H9 (cell line): ENCODE measurements around the gene FBL. TPM values are rescaled to one million over a fixed set of nuclear protein-coding genes. Genes with fewer than 3 reads are reported as not detected.
"Not testable (repeated sequence)": the region's sequence is repeated elsewhere in the genome, so short reads cannot be mapped to it uniquely, and the experiment has no call there.

Source experiments
- DNase-seq: peaks from one replicate; pipeline ENCODE4 v3.0.0-alpha.2; 2017
- H2AFZ ChIP-seq: one replicate; pipeline ENCODE4 v1.6.1; 2013; ENCODE audit warnings: mild to moderate bottlenecking, low read length, control low read depth, moderate library complexity
- H2AK5ac ChIP-seq: 2 replicates; pipeline ENCODE4 v1.6.1; 2013; ENCODE audit warnings: low read length, control low read depth, mixed read lengths; ENCODE audit not compliant: insufficient read length
- H2BK120ac ChIP-seq: one replicate; pipeline ENCODE4 v1.6.1; 2013; ENCODE audit warnings: low read depth, mild to moderate bottlenecking, low read length, control low read depth, inconsistent platforms; ENCODE audit not compliant: poor library complexity, severe bottlenecking
- H2BK12ac ChIP-seq: 2 replicates; pipeline ENCODE4 v1.6.1; 2013; ENCODE audit warnings: low read length, control low read depth, mixed read lengths, low read depth; ENCODE audit not compliant: insufficient read length
- H2BK15ac ChIP-seq: 2 replicates; pipeline ENCODE4 v1.6.1; 2013; ENCODE audit warnings: low read depth, low read length, control low read depth
- H2BK20ac ChIP-seq: one replicate; pipeline ENCODE4 v1.6.1; 2013; ENCODE audit warnings: low read depth, mild to moderate bottlenecking, low read length, control low read depth, inconsistent platforms; ENCODE audit not compliant: poor library complexity, severe bottlenecking
- H2BK5ac ChIP-seq: 2 replicates; pipeline ENCODE4 v1.6.1; 2013; ENCODE audit warnings: low read length, control low read depth, mixed read lengths; ENCODE audit not compliant: insufficient read length
- H3K14ac ChIP-seq: 2 replicates; pipeline ENCODE4 v1.6.1; 2013; ENCODE audit warnings: low read length, control low read depth; ENCODE audit not compliant: insufficient read depth
- H3K18ac ChIP-seq: 2 replicates; pipeline ENCODE4 v1.6.1; 2013; ENCODE audit warnings: low read depth, mild to moderate bottlenecking, mixed read lengths, low read length, control low read depth; ENCODE audit not compliant: insufficient read length
- H3K23ac ChIP-seq: 2 replicates; pipeline ENCODE4 v1.6.1; 2013; ENCODE audit warnings: low read length, control low read depth, mixed read lengths, low read depth; ENCODE audit not compliant: insufficient read length
- H3K23me2 ChIP-seq: 2 replicates; pipeline ENCODE4 v1.6.1; 2013; ENCODE audit warnings: low read depth, mild to moderate bottlenecking, mixed read lengths, low read length, control low read depth; ENCODE audit not compliant: insufficient read length, poor library complexity, severe bottlenecking
- H3K27ac ChIP-seq: 2 replicates; pipeline ENCODE4 v1.5.1; 2013; ENCODE audit warnings: low read length, control low read depth, mixed read lengths, low read depth; ENCODE audit not compliant: insufficient read length
- H3K27me3 ChIP-seq: 2 replicates; pipeline ENCODE4 v1.6.1; 2013; ENCODE audit warnings: low read length, control low read depth, inconsistent platforms; ENCODE audit not compliant: insufficient read depth
- H3K4ac ChIP-seq: 2 replicates; pipeline ENCODE4 v1.6.1; 2013; ENCODE audit warnings: low read depth, mild to moderate bottlenecking, control low read depth, inconsistent platforms, low read length, moderate library complexity
- H3K4me1 ChIP-seq: 2 replicates; pipeline ENCODE4 v1.6.1; 2013; ENCODE audit warnings: low read length, control low read depth, inconsistent platforms; ENCODE audit not compliant: insufficient read depth
- H3K4me2 ChIP-seq: 2 replicates; pipeline ENCODE4 v1.6.1; 2013; ENCODE audit warnings: low read length, control low read depth, mixed read lengths; ENCODE audit not compliant: insufficient read length, insufficient read depth
- H3K56ac ChIP-seq: 2 replicates; pipeline ENCODE4 v1.6.1; 2013; ENCODE audit warnings: low read depth, mild to moderate bottlenecking, mixed read lengths, low read length, control low read depth; ENCODE audit not compliant: insufficient read length
- H3K79me1 ChIP-seq: 2 replicates; pipeline ENCODE4 v1.6.1; 2013; ENCODE audit warnings: low read depth, mild to moderate bottlenecking, moderate library complexity, low read length, control low read depth, inconsistent platforms; ENCODE audit not compliant: insufficient read depth, poor library complexity, severe bottlenecking
- H3K79me2 ChIP-seq: 2 replicates; pipeline ENCODE4 v1.6.1; 2013; ENCODE audit warnings: low read length, control low read depth, inconsistent platforms; ENCODE audit not compliant: insufficient read depth
- H3K9ac ChIP-seq: 2 replicates; pipeline ENCODE4 v1.6.1; 2013; ENCODE audit warnings: low read length, control low read depth, mixed read lengths; ENCODE audit not compliant: insufficient read length; ENCODE audit errors: extremely low read depth
- H3K9me3 ChIP-seq: one replicate; pipeline ENCODE4 v1.6.1; 2013; ENCODE audit warnings: low read depth, low read length, inconsistent platforms; ENCODE audit not compliant: control insufficient read depth
- H3T11ph ChIP-seq: one replicate; pipeline ENCODE4 v1.6.1; 2013; ENCODE audit warnings: mild to moderate bottlenecking, low read length, control low read depth, inconsistent platforms
- H4K20me1 ChIP-seq: one replicate; pipeline ENCODE4 v1.6.1; 2013; ENCODE audit not compliant: control insufficient read depth, insufficient read length, insufficient read depth
- H4K5ac ChIP-seq: 2 replicates; pipeline ENCODE4 v1.6.1; 2013; ENCODE audit warnings: low read depth, mild to moderate bottlenecking, mixed read lengths, low read length, control low read depth; ENCODE audit not compliant: insufficient read length
- H4K8ac ChIP-seq: replicated peaks from 2 replicates; pipeline ENCODE4 v1.6.1; 2013; ENCODE audit warnings: low read length, control low read depth, mixed read lengths, low read depth; ENCODE audit not compliant: insufficient read length
- H4K91ac ChIP-seq: 2 replicates; pipeline ENCODE4 v1.6.1; 2013; ENCODE audit warnings: low read depth, mild to moderate bottlenecking, moderate library complexity, mixed read lengths, low read length, control low read depth; ENCODE audit not compliant: insufficient read length
- H3K27ac Mint-ChIP-seq, 3 experiments: 2 replicates in 2 of 3; 3 replicates in 1 of 3; pipeline ENCODE4 v1.8.0; 2020 to 2021; ENCODE audit warnings: mixed read lengths in 3 of 3, mild to moderate bottlenecking in 1 of 3, moderate library complexity in 1 of 3
- H3K27me3 Mint-ChIP-seq: 2 replicates; pipeline ENCODE4 v1.8.0; 2021; ENCODE audit warnings: low read depth, mild to moderate bottlenecking, moderate library complexity, mixed read lengths
- H3K36me3 Mint-ChIP-seq, 3 experiments: 2 replicates in 2 of 3; 3 replicates in 1 of 3; pipeline ENCODE4 v1.8.0; 2020 to 2021; ENCODE audit warnings: low read depth in 3 of 3, mixed read lengths in 3 of 3; ENCODE audit not compliant: insufficient read depth in 1 of 3
- H3K4me1 Mint-ChIP-seq, 2 experiments: 2 replicates each; pipeline ENCODE4 v1.8.0; 2020; ENCODE audit warnings: mixed read lengths in 2 of 2
- H3K4me3 Mint-ChIP-seq, 2 experiments: 2 replicates in 1 of 2; 3 replicates in 1 of 2; pipeline ENCODE4 v1.8.0; 2020 to 2021; ENCODE audit warnings: mild to moderate bottlenecking in 2 of 2, mixed read lengths in 2 of 2, moderate library complexity in 1 of 2
- H3K9me3 Mint-ChIP-seq, 2 experiments: 2 replicates in 1 of 2; 3 replicates in 1 of 2; pipeline ENCODE4 v1.8.0; 2020; ENCODE audit warnings: mild to moderate bottlenecking in 2 of 2, mixed read lengths in 2 of 2, moderate library complexity in 1 of 2
- WGBS: extraction: QIAGEN DNeasy Blood & Tissue Kit; methylation state at CpG from one replicate; pipeline ENCODE4 v1.1.7; 2013; ENCODE audit warnings: missing lambda C conversion rate, low lambda C conversion rate, mixed read lengths; ENCODE audit not compliant: insufficient read length; ENCODE audit errors: extremely low coverage; 5-methylcytosine and 5-hydroxymethylcytosine counted together
- total RNA-seq: library from RNA; stranded (reverse); gene quantifications from 2 replicates; pipeline ENCODE4 v1.2.1, GENCODE V29; 2021

Gene FBL
- total RNA-seq, 1 experiment from 2014 or later: 625 TPM

GRCh38 chr19:39887456-39887951 lies 41.3 kb upstream of the FBL start:
- not testable (repeated sequence) for H2AK5ac ChIP-seq, H3K27me3 ChIP-seq, H3K27me3 Mint-ChIP-seq, H4K91ac ChIP-seq, H2BK12ac ChIP-seq, H3K4me3 Mint-ChIP-seq, H3K56ac ChIP-seq, H4K5ac ChIP-seq, H3K36me3 Mint-ChIP-seq, H3K4me2 ChIP-seq, H3K4me1 ChIP-seq, DNase-seq, H3K27ac Mint-ChIP-seq, H2BK15ac ChIP-seq, H4K20me1 ChIP-seq, H3K9ac ChIP-seq, H3K79me1 ChIP-seq, H3K9me3 Mint-ChIP-seq, H3K23me2 ChIP-seq, H2AFZ ChIP-seq, H3K9me3 ChIP-seq, H3K18ac ChIP-seq, H2BK20ac ChIP-seq, H3K23ac ChIP-seq, H3K27ac ChIP-seq, H3K14ac ChIP-seq, H3T11ph ChIP-seq, H4K8ac ChIP-seq, H2BK120ac ChIP-seq, H2BK5ac ChIP-seq, H3K4me1 Mint-ChIP-seq, H3K4ac ChIP-seq, H3K79me2 ChIP-seq
- no CpG with 5 or more reads among the region's 3 CpGs for WGBS

- H3K4me1 Mint-ChIP-seq, H2BK120ac ChIP-seq, H3K4me1 ChIP-seq, H4K91ac ChIP-seq, H2BK20ac ChIP-seq, H2BK12ac ChIP-seq, H4K5ac ChIP-seq, H3K14ac ChIP-seq, H3T11ph ChIP-seq, H4K8ac ChIP-seq, H3K4ac ChIP-seq, H3K23me2 ChIP-seq, H3K36me3 Mint-ChIP-seq, H3K79me1 ChIP-seq, H3K79me2 ChIP-seq, H3K4me2 ChIP-seq, H2AFZ ChIP-seq, H4K20me1 ChIP-seq, H3K18ac ChIP-seq, H3K23ac ChIP-seq, H3K27me3 ChIP-seq, H3K9me3 Mint-ChIP-seq, H3K27me3 Mint-ChIP-seq, H3K27ac Mint-ChIP-seq, H3K9me3 ChIP-seq, H3K27ac ChIP-seq, H2BK5ac ChIP-seq, H2AK5ac ChIP-seq, DNase-seq, H3K9ac ChIP-seq, H3K4me3 Mint-ChIP-seq, H2BK15ac ChIP-seq, H3K56ac ChIP-seq: not testable (repeated sequence)
- WGBS: no CpG with 5 or more reads among the region's 30 CpGs
Measured at GRCh38 chr19:39885821-39886554, 39.8 kb upstream of the FBL start.
